ENCODE measurements around the gene SLC25A12.

GRCh38 chr2:171814883-171815282 lies 79.2 kb downstream of the SLC25A12 start:
- TF ChIP-seq, protein P1, sequence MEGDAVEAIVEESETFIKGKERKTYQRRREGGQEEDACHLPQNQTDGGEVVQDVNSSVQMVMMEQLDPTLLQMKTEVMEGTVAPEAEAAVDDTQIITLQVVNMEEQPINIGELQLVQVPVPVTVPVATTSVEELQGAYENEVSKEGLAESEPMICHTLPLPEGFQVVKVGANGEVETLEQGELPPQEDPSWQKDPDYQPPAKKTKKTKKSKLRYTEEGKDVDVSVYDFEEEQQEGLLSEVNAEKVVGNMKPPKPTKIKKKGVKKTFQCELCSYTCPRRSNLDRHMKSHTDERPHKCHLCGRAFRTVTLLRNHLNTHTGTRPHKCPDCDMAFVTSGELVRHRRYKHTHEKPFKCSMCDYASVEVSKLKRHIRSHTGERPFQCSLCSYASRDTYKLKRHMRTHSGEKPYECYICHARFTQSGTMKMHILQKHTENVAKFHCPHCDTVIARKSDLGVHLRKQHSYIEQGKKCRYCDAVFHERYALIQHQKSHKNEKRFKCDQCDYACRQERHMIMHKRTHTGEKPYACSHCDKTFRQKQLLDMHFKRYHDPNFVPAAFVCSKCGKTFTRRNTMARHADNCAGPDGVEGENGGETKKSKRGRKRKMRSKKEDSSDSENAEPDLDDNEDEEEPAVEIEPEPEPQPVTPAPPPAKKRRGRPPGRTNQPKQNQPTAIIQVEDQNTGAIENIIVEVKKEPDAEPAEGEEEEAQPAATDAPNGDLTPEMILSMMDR (IDR thresholded peaks at IDR 0.05; ENCODE audit: low read depth, low read length): no peak
- TF ChIP-seq MAX (IDR thresholded peaks at IDR 0.05; ENCODE audit: low read depth, low read length) (no peak), POLR2A (IDR thresholded peaks at IDR 0.05; ENCODE audit: extremely low read depth, insufficient read length) (no peak), MYC (IDR thresholded peaks at IDR 0.05; ENCODE audit: low read depth, low read length) (no peak)
